Activated CD8-positive, alpha-beta memory T cell treated with anti-CD3 and anti-CD28 coated beads for 1 hour (primary cell): ENCODE measurements around the gene OR51G2.
"Not testable (repeated sequence)": the region's sequence is repeated elsewhere in the genome, so short reads cannot be mapped to it uniquely, and the experiment has no call there.

Source experiments
- DNase-seq, 2 donors: peaks; one replicate each; pipeline ENCODE4 v3.0.0-alpha.2; 2020; ENCODE audit warnings: low read depth in 1 of 2; ENCODE audit errors: extremely low read depth in 1 of 2

The OR51G2 gene, protein sequence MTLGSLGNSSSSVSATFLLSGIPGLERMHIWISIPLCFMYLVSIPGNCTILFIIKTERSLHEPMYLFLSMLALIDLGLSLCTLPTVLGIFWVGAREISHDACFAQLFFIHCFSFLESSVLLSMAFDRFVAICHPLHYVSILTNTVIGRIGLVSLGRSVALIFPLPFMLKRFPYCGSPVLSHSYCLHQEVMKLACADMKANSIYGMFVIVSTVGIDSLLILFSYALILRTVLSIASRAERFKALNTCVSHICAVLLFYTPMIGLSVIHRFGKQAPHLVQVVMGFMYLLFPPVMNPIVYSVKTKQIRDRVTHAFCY

GRCh38 chr11:4919250-4919649, at the start of gene OR51G2:
Gene OR51G2 (minus strand): TSS chr11:4919350. CDS start chr11:4915663, 3,687 bp downstream.
- DNase-seq = no peak

DNA sequence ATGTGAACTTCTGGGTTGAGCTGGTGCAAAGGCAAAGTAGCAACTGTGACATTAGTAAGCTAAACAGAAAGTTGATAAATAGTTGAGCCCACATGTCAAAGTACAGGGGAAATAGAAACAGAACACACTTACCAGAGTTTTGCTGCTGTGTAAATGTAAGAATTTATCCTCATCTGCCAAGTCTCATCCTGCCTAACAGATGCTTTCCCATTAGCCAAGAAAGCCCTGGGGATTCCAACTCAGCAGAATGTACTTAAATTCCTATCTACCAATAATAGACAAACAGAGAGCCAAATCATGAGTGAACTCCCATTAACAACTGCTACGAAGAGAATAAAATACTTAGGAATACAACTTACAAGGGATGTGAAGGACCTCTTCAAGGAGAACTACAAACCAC, 43.7 kb upstream of the OR51G2 start:
- DNase-seq = no peak

DNA sequence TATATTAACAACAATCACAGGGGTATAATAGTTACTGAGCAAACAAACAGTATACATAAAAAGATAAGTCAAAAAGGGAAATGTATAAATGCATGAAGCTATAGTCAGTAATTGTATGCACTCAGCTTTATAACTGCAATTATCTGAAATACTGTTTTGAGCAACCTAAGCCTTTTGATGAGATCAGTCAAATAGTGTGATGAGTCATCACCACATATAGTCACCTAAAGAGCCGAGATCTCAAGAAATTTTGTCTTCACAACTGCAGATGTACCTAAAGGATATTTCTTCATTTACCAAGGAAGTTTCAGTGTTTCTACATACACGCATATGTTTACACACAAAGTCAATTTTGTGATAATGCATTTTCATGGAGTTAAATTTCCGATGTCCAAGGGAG, 41.7 kb upstream of the OR51G2 start:
- no peak for DNase-seq

DNA sequence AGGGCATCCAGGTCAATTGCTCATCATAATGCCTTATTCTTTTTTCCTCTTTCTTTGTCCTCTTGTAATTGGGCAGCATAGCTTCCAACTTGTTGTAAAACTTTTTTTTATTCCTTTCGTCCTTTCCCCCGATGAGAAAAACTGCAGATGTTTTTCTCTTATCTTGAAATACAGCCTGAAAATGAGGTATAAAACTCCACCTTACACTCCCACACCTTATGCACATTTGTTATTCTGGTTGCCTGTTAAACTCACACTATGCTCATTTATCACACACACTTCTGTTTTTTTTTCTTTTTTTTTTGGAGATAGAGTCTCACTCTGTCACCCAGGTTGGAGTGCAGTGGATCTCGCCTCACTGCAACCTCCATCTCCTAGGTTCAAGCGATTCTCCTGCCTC, 38.2 kb upstream of the OR51G2 start:
- no peak for DNase-seq

GRCh38 chr11:4955613-4956012, 36.5 kb upstream of the OR51G2 start, which contains the start of gene OR51A2:
Gene OR51A2 (minus strand): TSS chr11:4955713. CDS start chr11:4955713, 0 bp downstream.
- not testable (repeated sequence) for DNase-seq

DNA sequence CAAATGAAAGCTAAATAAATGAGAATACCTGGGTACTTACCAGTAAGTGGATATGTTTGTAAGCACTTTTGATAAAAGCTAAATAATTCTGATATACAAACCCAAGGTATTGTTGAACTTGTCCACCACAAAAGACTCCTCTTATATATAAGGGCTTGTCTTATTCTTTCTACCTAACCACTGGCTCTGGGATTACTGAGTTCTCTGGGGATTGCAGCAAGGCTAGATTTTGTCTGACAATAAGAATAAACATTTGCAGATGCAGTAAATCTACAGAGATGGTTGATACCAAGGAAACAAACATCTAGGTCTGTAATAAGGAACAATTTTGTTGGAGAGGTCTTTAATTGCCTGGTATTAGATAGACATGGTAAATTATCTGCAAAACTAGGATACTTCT, 28.4 kb upstream of the OR51G2 start, which contains the start of gene OR51A4:
Gene OR51A4, minus strand, starts transcription at position 101 of the 400 bp plus-strand sequence. CDS start 505 bp downstream, outside the sequence.
- DNase-seq = no peak

DNA sequence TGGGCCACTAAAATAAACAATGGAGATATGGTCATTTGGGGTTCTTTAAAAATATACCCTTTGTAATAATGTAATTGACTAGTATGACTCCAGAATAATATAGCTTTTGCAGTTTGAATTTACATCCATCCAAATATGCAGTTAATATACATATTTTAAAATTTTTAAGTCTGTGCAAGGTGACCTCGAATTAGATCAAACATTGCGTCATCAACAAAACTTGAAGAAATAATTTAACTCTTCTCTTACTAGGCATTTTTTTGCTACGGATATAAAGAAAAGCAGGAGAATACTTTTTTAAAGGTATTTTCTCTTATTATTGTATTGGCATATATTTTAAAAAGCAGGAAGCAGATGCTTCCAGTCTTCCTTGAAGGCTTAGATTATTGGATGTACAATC, 17.6 kb upstream of the OR51G2 start:
- DNase-seq = no peak

- DNase-seq = no peak
Observed at GRCh38 chr11:4932751-4933150, 13.6 kb upstream of the OR51G2 start.

DNA sequence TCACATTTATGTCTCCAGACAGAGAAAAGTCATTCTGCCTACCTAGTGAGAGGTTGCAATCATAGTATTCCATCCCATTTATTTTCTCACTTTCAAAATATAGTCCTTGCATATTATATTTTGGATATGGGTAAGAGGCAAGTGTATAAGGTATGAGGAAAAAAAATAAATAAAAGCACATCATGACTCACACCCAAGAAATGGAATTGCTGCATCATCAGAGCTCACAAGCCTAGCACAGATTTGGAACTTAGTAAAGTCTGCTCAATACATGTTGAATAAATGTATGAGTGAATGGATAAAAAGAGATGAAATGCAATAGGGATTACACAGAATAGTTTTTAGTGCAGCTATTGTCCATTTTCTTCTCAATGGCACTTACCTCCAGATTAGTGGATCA, 7.5 kb upstream of the OR51G2 start:
- DNase-seq = no peak

DNA sequence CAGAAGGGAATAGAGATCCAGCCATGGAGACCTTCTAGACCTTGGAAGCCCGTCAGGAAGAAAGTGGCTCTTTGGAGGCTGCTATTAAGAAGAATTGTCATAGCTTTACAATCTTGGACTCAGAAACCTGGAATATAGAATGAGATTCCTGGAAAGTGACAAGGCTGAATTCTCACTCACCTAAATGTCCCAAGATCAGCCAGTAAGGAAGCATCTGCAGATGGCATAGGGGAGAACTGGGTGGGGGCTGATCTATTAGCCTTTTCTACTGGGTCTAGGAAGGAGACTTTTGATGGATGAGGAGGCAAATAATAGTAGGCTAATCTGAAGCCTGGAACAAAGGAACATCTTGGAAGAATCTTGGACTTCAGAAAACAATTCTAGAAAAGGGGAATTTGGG, 5.1 kb upstream of the OR51G2 start, which contains the start of gene OR51G1:
Gene OR51G1, minus strand, starts transcription at position 101 of the 400 bp plus-strand sequence. Its CDS starts 0 bp downstream, at position 101.
- no peak for DNase-seq

GRCh38 chr11:4922304-4922703, 3.2 kb upstream of the OR51G2 start:
- no peak for DNase-seq

GRCh38 chr11:4921796-4922195, 2.6 kb upstream of the OR51G2 start:
- DNase-seq = no peak

GRCh38 chr11:4916581-4916980, 2.6 kb downstream of the OR51G2 start:
- DNase-seq = no peak

- no peak for DNase-seq
Observed at GRCh38 chr11:4903484-4903883, 15.7 kb downstream of the OR51G2 start, which contains the start of gene OR51A7. Gene OR51A7 (plus strand): TSS chr11:4903783. CDS start chr11:4907370, 3,587 bp downstream.

- no peak for DNase-seq
Observed at GRCh38 chr11:4891996-4892640, 27.0 kb downstream of the OR51G2 start.

GRCh38 chr11:4890279-4890678, 28.9 kb downstream of the OR51G2 start:
- no peak for DNase-seq

- DNase-seq = no peak
Observed at GRCh38 chr11:4887591-4887990, 31.6 kb downstream of the OR51G2 start.

GRCh38 chr11:4886186-4886585, 33.0 kb downstream of the OR51G2 start:
- DNase-seq = no peak

DNA sequence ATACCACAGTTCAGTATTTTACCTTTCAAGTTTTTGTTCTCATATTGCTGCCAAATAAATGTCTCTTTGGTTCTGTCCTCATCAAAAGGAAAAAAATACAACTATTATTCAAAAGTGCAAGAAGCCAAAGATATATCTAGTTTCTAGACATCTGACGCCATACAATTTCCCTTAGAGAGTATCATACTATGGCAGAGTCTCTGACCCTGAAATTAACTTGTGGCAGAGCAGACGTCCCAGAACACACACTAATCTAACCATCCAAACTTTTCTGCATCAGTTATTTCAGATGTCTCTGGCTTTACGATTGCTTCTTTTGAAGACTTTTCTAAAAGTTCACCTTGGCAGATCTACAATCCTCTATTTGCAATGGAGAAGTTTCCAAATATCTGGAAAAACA, 34.8 kb downstream of the OR51G2 start:
- DNase-seq = no peak

- DNase-seq = no peak
Observed at GRCh38 chr11:4882543-4882942, 36.6 kb downstream of the OR51G2 start.

- no peak for DNase-seq
Observed at GRCh38 chr11:4881860-4882500, 37.2 kb downstream of the OR51G2 start, which contains the start of gene OR51T1. Gene OR51T1 (plus strand): TSS chr11:4881900. CDS start chr11:4881900, 0 bp downstream.
